GM13977 (cell line): ENCODE data around the gene FMO5.

Experiments
- DNase-seq: peaks from one replicate; pipeline ENCODE4 v3.0.0; 2012; ENCODE audit warnings: low spot score
- CTCF ChIP-seq: IDR thresholded peaks from 2 replicates; pipeline ENCODE4 v1.5.1; 2012; ENCODE audit warnings: mild to moderate bottlenecking, control low read depth; ENCODE audit not compliant: insufficient read depth; ENCODE audit errors: extremely low read depth, missing control alignments
- in situ Hi-C: fragments of 300-500 bp; cut with MboI; formaldehyde crosslinking; loops from one replicate; pipeline ENCODE4 v1.12.0; 2022; ENCODE audit warnings: low sequenced_read_pairs, low pct_unique_long_range_greater_than_20kb, mixed read lengths, inconsistent platforms; ENCODE audit not compliant: unreplicated experiment

FMO5 gene

GRCh38 chr1:147264158-147264768 lies 39.1 kb upstream of the FMO5 start:
- TF ChIP-seq CTCF, result no peak
- no peak for DNase-seq
- in situ Hi-C loops, result loop anchor here (25.0 kb wide), 1 partner anchor 373 kb away; no protein-coding TSS in a partner anchor

GRCh38 chr1:147260956-147261355 lies 35.8 kb upstream of the FMO5 start:
- DNase-seq, result no peak
- TF ChIP-seq CTCF, result no peak
- in situ Hi-C loops, result loop anchor here (25.0 kb wide), 1 partner anchor 376 kb away; no protein-coding TSS in a partner anchor

- no peak for TF ChIP-seq CTCF
- in situ Hi-C loops, result loop anchor here (25.0 kb wide), 1 partner anchor 385 kb away; no protein-coding TSS in a partner anchor
- DNase-seq, result no peak
Observed at GRCh38 chr1:147252540-147252939, 27.4 kb upstream of the FMO5 start.

- DNase-seq, result no peak
- TF ChIP-seq CTCF, result no peak
- in situ Hi-C loops, result loop anchor here (10.0 kb wide), 1 partner anchor 73 kb away; the partner anchor contains the start of gene PRKAB2
Observed at GRCh38 chr1:147247656-147248238, 22.6 kb upstream of the FMO5 start.

- TF ChIP-seq CTCF, result no peak
- in situ Hi-C loops, result loop anchor here (10.0 kb wide), 1 partner anchor 72 kb away; the partner anchor contains the start of gene PRKAB2
- DNase-seq, result no peak
Observed at GRCh38 chr1:147246910-147247655, 21.9 kb upstream of the FMO5 start.

GRCh38 chr1:147246044-147246690 lies 21.0 kb upstream of the FMO5 start:
- in situ Hi-C loops, result loop anchor here (10.0 kb wide), 1 partner anchor 71 kb away; the partner anchor contains the start of gene PRKAB2
- DNase-seq, result no peak
- TF ChIP-seq CTCF, result no peak
